IMR-90 (cell line): ENCODE data around the gene ANXA1. TPM values are rescaled to one million over a fixed set of nuclear protein-coding genes. Genes with fewer than 3 reads are reported as not detected.

Experiments
- ATAC-seq: fragments of 200-7000 bp; cut with Tn5 transposase; 2 replicates; pipeline ENCODE4 v1.9.1; 2020; ENCODE audit warnings: low read depth, mild to moderate bottlenecking, moderate library complexity
- BruUV-seq: library from RNA; stranded (reverse); fragments of 400-500 nt; replicated peaks from 2 replicates; lab custom pipeline; 2021; lab: Mats Ljungman, UMichigan
- CTCF ChIA-PET: fragments of 300-600 bp; formaldehyde crosslinking; extraction: SDS; loops from one replicate; lab custom pipeline; 2021; ENCODE audit warnings: antibody characterized with exemption; lab: Yijun Ruan, JAX
- POLR2A ChIA-PET: fragments of 300-600 bp; sonication (Branson Sonifier 250); formaldehyde crosslinking; loops from one replicate; lab custom pipeline; 2022; ENCODE audit warnings: antibody characterized with exemption; ENCODE audit not compliant: unreplicated experiment; lab: Charles Lee
- DNase-seq: peaks from one replicate; pipeline ENCODE4 v3.0.0; 2013
- H2AFZ ChIP-seq: replicated peaks from 2 replicates; pipeline ENCODE3; 2013; ENCODE audit warnings: low read length, mild to moderate bottlenecking; ENCODE audit not compliant: poor library complexity
- H2AK5ac ChIP-seq: 2 replicates; pipeline ENCODE4 v1.6.1; 2013; ENCODE audit warnings: low read depth, low read length, inconsistent platforms
- H2AK9ac ChIP-seq: replicated peaks from 2 replicates; pipeline ENCODE3; 2013; ENCODE audit warnings: mild to moderate bottlenecking, low read depth, low read length, moderate library complexity; ENCODE audit not compliant: poor library complexity
- H2BK120ac ChIP-seq: 2 replicates; pipeline ENCODE4 v1.6.1; 2013; ENCODE audit warnings: low read depth, low read length, inconsistent platforms
- H2BK15ac ChIP-seq: 3 replicates; pipeline ENCODE4 v1.6.1; 2013; ENCODE audit warnings: low read depth, low read length, inconsistent platforms
- H2BK20ac ChIP-seq: 2 replicates; pipeline ENCODE4 v1.6.1; 2013; ENCODE audit warnings: low read depth, mild to moderate bottlenecking, inconsistent platforms, low read length, moderate library complexity
- H2BK5ac ChIP-seq: 2 replicates; pipeline ENCODE4 v1.6.1; 2013; ENCODE audit warnings: mild to moderate bottlenecking, low read depth, low read length, inconsistent platforms; ENCODE audit not compliant: poor library complexity, severe bottlenecking
- H3K14ac ChIP-seq: replicated peaks from 2 replicates; pipeline ENCODE4 v1.6.1; 2013; ENCODE audit warnings: low read depth, low read length, inconsistent platforms
- H3K18ac ChIP-seq: 2 replicates; pipeline ENCODE4 v1.6.1; 2013; ENCODE audit warnings: low read depth, low read length, control low read depth
- H3K23ac ChIP-seq: 2 replicates; pipeline ENCODE4 v1.6.1; 2013; ENCODE audit warnings: low read depth, low read length, inconsistent platforms
- H3K27ac ChIP-seq: 2 replicates; pipeline ENCODE4 v1.5.1; 2013; ENCODE audit warnings: mild to moderate bottlenecking, control low read depth, low read length; ENCODE audit not compliant: insufficient read depth
- H3K27me3 ChIP-seq: 2 replicates; pipeline ENCODE4 v1.6.1; 2013; ENCODE audit warnings: low read length; ENCODE audit not compliant: control insufficient read depth, insufficient read depth
- H3K36me3 ChIP-seq: 2 replicates; pipeline ENCODE4 v1.6.1; 2013; ENCODE audit warnings: low read length, mixed read lengths; ENCODE audit not compliant: control insufficient read depth, insufficient read depth
- H3K4ac ChIP-seq: 2 replicates; pipeline ENCODE4 v1.6.1; 2013; ENCODE audit warnings: low read depth, low read length, inconsistent platforms
- H3K4me1 ChIP-seq: 2 replicates; pipeline ENCODE4 v1.6.1; 2013; ENCODE audit warnings: low read length, mixed read lengths; ENCODE audit not compliant: control insufficient read depth, insufficient read depth
- H3K4me2 ChIP-seq: 2 replicates; pipeline ENCODE4 v1.6.1; 2013; ENCODE audit warnings: low read depth, mild to moderate bottlenecking, control low read depth, low read length, moderate library complexity
- H3K4me3 ChIP-seq: 2 replicates; pipeline ENCODE4 v1.5.1; 2013; ENCODE audit warnings: low read depth, mild to moderate bottlenecking, control low read depth, low read length, moderate library complexity; ENCODE audit not compliant: insufficient read depth
- H3K56ac ChIP-seq: 2 replicates; pipeline ENCODE4 v1.6.1; 2013; ENCODE audit warnings: low read length, inconsistent platforms; ENCODE audit not compliant: insufficient read depth; ENCODE audit errors: extremely low read depth
- H3K79me1 ChIP-seq, 2 experiments: 2 replicates each; pipeline ENCODE4 v1.6.1; 2013; ENCODE audit warnings: low read length in 2 of 2, inconsistent platforms in 1 of 2, low read depth in 1 of 2
- H3K9ac ChIP-seq: 2 replicates; pipeline ENCODE4 v1.6.1; 2013; ENCODE audit warnings: low read depth, low read length, control low read depth
- H3K9me1 ChIP-seq: 2 replicates; pipeline ENCODE4 v1.6.1; 2013; ENCODE audit warnings: low read length, inconsistent platforms; ENCODE audit not compliant: insufficient read depth
- H3K9me3 ChIP-seq: 2 replicates; pipeline ENCODE4 v1.6.1; 2013; ENCODE audit warnings: low read length; ENCODE audit not compliant: control insufficient read depth, insufficient read depth
- H4K20me1 ChIP-seq: 2 replicates; pipeline ENCODE4 v1.6.1; 2013; ENCODE audit warnings: low read length, inconsistent platforms; ENCODE audit not compliant: insufficient read depth
- H4K5ac ChIP-seq: 2 replicates; pipeline ENCODE4 v1.6.1; 2013; ENCODE audit warnings: mild to moderate bottlenecking, low read depth, low read length, control low read depth
- H4K8ac ChIP-seq, 2 experiments: 2 replicates each; pipeline ENCODE4 v1.6.1; 2013; ENCODE audit warnings: low read depth in 2 of 2, low read length in 2 of 2, control low read depth in 1 of 2, inconsistent platforms in 1 of 2
- H4K91ac ChIP-seq: 2 replicates; pipeline ENCODE4 v1.6.1; 2013; ENCODE audit warnings: low read depth, low read length, inconsistent platforms; ENCODE audit not compliant: insufficient read depth
- ELK1 ChIP-seq: fragments of 150-350 bp; IDR thresholded peaks from 2 replicates; pipeline ENCODE4 v1.6.1; 2016; ENCODE audit warnings: low read depth, mild to moderate bottlenecking, low read length, moderate library complexity, borderline replicate concordance
- POLR2A ChIP-seq: IDR thresholded peaks from 2 replicates; pipeline ENCODE4 v1.6.1; 2012; ENCODE audit warnings: mild to moderate bottlenecking, low read depth, low read length
- WGBS, 2 experiments: methylation state at CpG; one replicate each; pipeline versions ENCODE4 v1.1.5 to v1.1.7; 2013; ENCODE audit warnings: missing lambda C conversion rate in 2 of 2; ENCODE audit not compliant: insufficient read length in 1 of 2; ENCODE audit errors: extremely low coverage in 2 of 2; 5-methylcytosine and 5-hydroxymethylcytosine counted together
- dilution Hi-C: fragments of 300-500 bp; cut with HindIII; formaldehyde crosslinking; loops from one replicate; pipeline ENCODE4 v1.14.3; 2018; ENCODE audit warnings: low sequenced_read_pairs; ENCODE audit not compliant: unreplicated experiment
- in situ Hi-C: fragments of 300-500 bp; cut with MboI; formaldehyde crosslinking; loops from 3 replicates; pipeline ENCODE4 v1.14.3; 2019; ENCODE audit warnings: low sequenced_read_pairs, inconsistent platforms, mixed read lengths
- intact Hi-C: fragments of 100-400 bp; cut with micrococcal nuclease; formaldehyde crosslinking; loops from 2 replicates; pipeline ENCODE4 v1.10.0; 2022
- polyA plus RNA-seq, 3 experiments: library from polyadenylated mRNA; depleted of rRNA; stranded (reverse); fragments of >200 nt; gene quantifications; 2 replicates each; pipeline ENCODE4 v1.2.3, GENCODE V29; 2012; ENCODE audit warnings: low replicate concordance in 1 of 3
- total RNA-seq: library from RNA; depleted of rRNA; stranded (reverse); fragments of >200 nt; gene quantifications from 2 replicates; pipeline ENCODE4 v1.2.3, GENCODE V29; 2012

ANXA1 gene
- total and polyA plus RNA-seq, 2 of the 4 experiments (the other 2 are of a cell fraction) = 520 to 583 TPM

GRCh38 chr9:73157811-73158210 lies 6.1 kb downstream of the ANXA1 start:
- Histone ChIP-seq H4K8ac (no peak overlapping the region), H3K9ac (no peak overlapping the region), H2BK15ac (no peak overlapping the region), H2BK5ac (peak overlapping the region; percentile 55), H3K4me1 (peaks cover 4% of the 10 kb centered on the region), H3K9me1 (no peaks in the 10 kb centered on the region; the same call in none of the 2 replicates), H3K23ac (peak overlapping the region; percentile 41; the same call in 1 of the 2 replicates), H3K27ac (no peak overlapping the region; the same call in 1 of the 2 replicates), H4K5ac (no peak overlapping the region), H3K18ac (peak overlapping the region; percentile 55; the same call in 1 of the 2 replicates), H3K14ac (no peak overlapping the region), H2BK120ac (no peak overlapping the region), H2AK5ac (no peak overlapping the region), H2BK20ac (no peak overlapping the region), H2AFZ (no peak overlapping the region), H4K91ac (no peak overlapping the region), H3K56ac (no peak overlapping the region), H3K27me3 (no peaks in the 10 kb centered on the region), H3K4me3 (no peak overlapping the region), H4K20me1 (peaks cover 22% of the 10 kb centered on the region; the same call in 1 of the 2 replicates), H3K9me3 (no peaks in the 10 kb centered on the region), H3K36me3 (peaks cover 27% of the 10 kb centered on the region), H3K4ac (no peak overlapping the region), H3K79me1 (peaks cover 17 to 38% of the 10 kb centered on the region in 2 experiments), H3K4me2 (no peak overlapping the region; the same call in 1 of the 2 replicates), H2AK9ac (no peak overlapping the region)
- TF ChIP-seq POLR2A (peak; percentile 7; the same call in 1 of the 2 replicates), ELK1 (no peak)
- WGBS, 2 experiments = 100% methylated on average over 1 of the region's 2 CpGs; no CpG with 5 or more reads in 1 of the 2 experiments
- dilution Hi-C loops (no loop called here), in situ Hi-C loops (no loop called here), intact Hi-C loops (no loop called here)
- ChIA-PET POLR2A (interaction anchor here (0.6 kb wide), 2 partner anchors 29 to 85 kb away, joined by 3 to 16 read pairs; no protein-coding TSS in a partner anchor), CTCF (interaction anchor here (1.0 kb wide), 1 partner anchor 19 kb away, joined by 3 read pairs; no protein-coding TSS in a partner anchor)
- no peak for DNase-seq
- BruUV-seq = no TSS peak
- ATAC-seq = no peak
